PC-3 (cell line): ENCODE measurements around the gene UGGT1. TPM values are rescaled to one million over a fixed set of nuclear protein-coding genes. Genes with fewer than 3 reads are reported as not detected.

Source experiments
- ATAC-seq: fragments of 200-7000 bp; cut with Tn5 transposase; 2 replicates; pipeline ENCODE4 v1.9.1; 2020; ENCODE audit warnings: mild to moderate bottlenecking, moderate library complexity
- BruUV-seq: library from RNA; stranded (reverse); fragments of 400-500 nt; replicated peaks from 2 replicates; lab custom pipeline; 2021; lab: Mats Ljungman, UMichigan
- CTCF ChIA-PET: fragments of 300-600 bp; sonication (Branson Sonifier 250); formaldehyde crosslinking; loops from one replicate; lab custom pipeline; 2022; ENCODE audit warnings: antibody characterized with exemption; lab: Charles Lee
- POLR2A ChIA-PET: fragments of 300-600 bp; sonication (Branson Sonifier 250); formaldehyde crosslinking; loops from one replicate; lab custom pipeline; 2022; ENCODE audit warnings: antibody characterized with exemption; ENCODE audit not compliant: unreplicated experiment; lab: Charles Lee
- DNase-seq: peaks from one replicate; pipeline ENCODE4 v3.0.0-alpha.2; 2015
- H2AFZ ChIP-seq: fragments of 300-600 bp; sonication (generic); 2 replicates; pipeline ENCODE4 v1.6.0; 2016; ENCODE audit warnings: antibody characterized with exemption, low read length
- H3F3A ChIP-seq: fragments of 300-600 bp; sonication (generic); one replicate; pipeline ENCODE4 v1.6.0; 2017; ENCODE audit warnings: antibody characterized with exemption, low read length, control low read depth, mild to moderate bottlenecking; ENCODE audit not compliant: unreplicated experiment
- H3K27ac ChIP-seq: fragments of 300-600 bp; sonication (generic); 2 replicates; pipeline ENCODE4 v1.5.1; 2016; ENCODE audit warnings: mild to moderate bottlenecking, low read length
- H3K27me3 ChIP-seq: fragments of 300-600 bp; sonication (generic); 2 replicates; pipeline ENCODE4 v1.6.1; 2016; ENCODE audit warnings: low read length, mixed read lengths
- H3K36me3 ChIP-seq: fragments of 300-600 bp; sonication (generic); 2 replicates; pipeline ENCODE4 v1.6.1; 2016; ENCODE audit warnings: low read depth, mixed run types, low read length, mixed read lengths
- H3K4me1 ChIP-seq: fragments of 300-600 bp; sonication (generic); 2 replicates; pipeline ENCODE4 v1.5.1; 2016; ENCODE audit warnings: low read length; ENCODE audit not compliant: insufficient read depth
- H3K4me2 ChIP-seq: fragments of 300-600 bp; sonication (generic); 2 replicates; pipeline ENCODE4 v1.6.0; 2016; ENCODE audit warnings: low read length
- H3K4me3 ChIP-seq: fragments of 300-600 bp; sonication (generic); 2 replicates; pipeline ENCODE4 v1.5.1; 2016; ENCODE audit warnings: mild to moderate bottlenecking, low read length, mixed read lengths
- H3K79me2 ChIP-seq: fragments of 300-600 bp; sonication (generic); 2 replicates; pipeline ENCODE4 v1.6.1; 2017; ENCODE audit warnings: low read length, mixed read lengths
- H3K9ac ChIP-seq: fragments of 300-600 bp; sonication (generic); 2 replicates; pipeline ENCODE4 v1.6.0; 2016; ENCODE audit warnings: mild to moderate bottlenecking, low read length
- H3K9me2 ChIP-seq: fragments of 300-600 bp; sonication (generic); replicated peaks from 2 replicates; pipeline ENCODE4 v1.6.1; 2016; ENCODE audit warnings: mixed run types, low read length, mixed read lengths
- H3K9me3 ChIP-seq: fragments of 300-600 bp; sonication (generic); 2 replicates; pipeline ENCODE4 v1.6.1; 2016; ENCODE audit warnings: low read length, mixed read lengths
- H4K20me1 ChIP-seq: fragments of 300-600 bp; sonication (generic); 2 replicates; pipeline ENCODE4 v1.6.1; 2016; ENCODE audit warnings: low read length, mixed read lengths
- CTCF ChIP-seq: fragments of 300-600 bp; sonication (generic); conservative IDR thresholded peaks from 2 replicates; pipeline ENCODE4 v1.5.1; 2017; ENCODE audit warnings: antibody characterized with exemption, low read depth, mild to moderate bottlenecking, low read length
- EZH2 ChIP-seq: fragments of 300-600 bp; sonication (generic); IDR thresholded peaks from one replicate; pipeline ENCODE4 v1.6.1; 2017; ENCODE audit warnings: antibody characterized with exemption, mild to moderate bottlenecking, low read length; ENCODE audit not compliant: unreplicated experiment
- EZH2phosphoT487 ChIP-seq: fragments of 300-600 bp; sonication (generic); IDR thresholded peaks from 2 replicates; pipeline ENCODE4 v1.6.1; 2018; ENCODE audit warnings: mild to moderate bottlenecking, antibody characterized with exemption, low read length, borderline replicate concordance
- intact Hi-C: fragments of 100-400 bp; cut with micrococcal nuclease; formaldehyde crosslinking; loops from 2 replicates; pipeline ENCODE4 v1.9.0; 2023
- total RNA-seq: library from RNA; depleted of rRNA; stranded (reverse); fragments of >200 nt; gene quantifications from 2 replicates; pipeline ENCODE4 v1.2.3, GENCODE V29; 2014

Gene UGGT1
- total RNA-seq, 1 experiment from 2014 or later, result 59.9 TPM

- H3F3A ChIP-seq, result no peaks in the 10 kb centered on the region
- CTCF ChIA-PET, result interaction anchor here (0.7 kb wide), 1 partner anchor 466 kb away, joined by 3 read pairs; no protein-coding TSS in a partner anchor
- H3K36me3 ChIP-seq, result no peaks in the 10 kb centered on the region
- no peaks in the 10 kb centered on the region for H3K27me3 ChIP-seq
- H4K20me1 ChIP-seq, result no peaks in the 10 kb centered on the region
- H3K27ac ChIP-seq, result no peak overlapping the region
- ATAC-seq (no peak), DNase-seq (no peak)
- no peak overlapping the region for H2AFZ ChIP-seq
- TF ChIP-seq EZH2phosphoT487, result no peak
- TF ChIP-seq EZH2, result no peak
- TF ChIP-seq CTCF, result no peak
- no peak overlapping the region for H3K4me2 ChIP-seq
- no peak overlapping the region for H3K9ac ChIP-seq
- H3K4me1 ChIP-seq, result no peaks in the 10 kb centered on the region
- POLR2A ChIA-PET, result interaction anchor here (0.6 kb wide), 1 partner anchor 137 kb away, joined by 7 read pairs; no protein-coding TSS in a partner anchor
- BruUV-seq, result no TSS peak
- intact Hi-C loops, result no loop called here
- no peaks in the 10 kb centered on the region for H3K9me2 ChIP-seq
- H3K4me3 ChIP-seq, result no peak overlapping the region
- H3K9me3 ChIP-seq, result no peaks in the 10 kb centered on the region
- H3K79me2 ChIP-seq, result no peaks in the 10 kb centered on the region
Measured at GRCh38 chr2:128057334-128057733, 33.7 kb upstream of the UGGT1 start.

DNA sequence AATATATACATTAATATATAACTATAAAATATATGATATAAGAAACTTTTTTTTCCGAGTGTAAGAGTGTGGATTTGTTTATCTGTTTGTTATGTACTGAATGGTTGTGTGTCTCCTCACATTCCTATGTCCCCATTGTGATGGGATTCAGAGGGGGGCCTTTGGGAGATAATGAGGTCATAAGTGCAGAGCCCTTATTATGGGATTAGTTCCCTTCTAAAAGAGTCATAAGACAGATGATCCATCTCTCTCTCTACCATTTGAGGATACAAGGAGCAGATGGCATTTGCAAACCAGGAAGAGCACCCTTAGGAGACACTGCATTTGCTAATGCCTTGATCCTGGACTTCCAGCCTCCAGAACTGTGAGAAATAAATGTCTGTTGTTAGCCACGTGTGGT is 32.9 kb upstream of the UGGT1 start:
- H3F3A ChIP-seq, result no peaks in the 10 kb centered on the region
- H2AFZ ChIP-seq, result no peak overlapping the region
- no peak overlapping the region for H3K4me2 ChIP-seq
- DNase-seq (no peak), ATAC-seq (no peak)
- no peaks in the 10 kb centered on the region for H3K36me3 ChIP-seq
- H3K4me1 ChIP-seq, result no peaks in the 10 kb centered on the region
- no peaks in the 10 kb centered on the region for H3K79me2 ChIP-seq
- H3K4me3 ChIP-seq, result no peak overlapping the region
- H3K27me3 ChIP-seq, result no peaks in the 10 kb centered on the region
- H3K9me2 ChIP-seq, result no peaks in the 10 kb centered on the region
- H4K20me1 ChIP-seq, result no peaks in the 10 kb centered on the region
- CTCF ChIA-PET, result no interaction called here
- TF ChIP-seq EZH2phosphoT487 (no peak), CTCF (no peak), EZH2 (no peak)
- no TSS peak for BruUV-seq
- no peak overlapping the region for H3K9ac ChIP-seq
- H3K27ac ChIP-seq, result no peak overlapping the region
- no peaks in the 10 kb centered on the region for H3K9me3 ChIP-seq
- POLR2A ChIA-PET, result no interaction called here
- intact Hi-C loops, result no loop called here

DNA sequence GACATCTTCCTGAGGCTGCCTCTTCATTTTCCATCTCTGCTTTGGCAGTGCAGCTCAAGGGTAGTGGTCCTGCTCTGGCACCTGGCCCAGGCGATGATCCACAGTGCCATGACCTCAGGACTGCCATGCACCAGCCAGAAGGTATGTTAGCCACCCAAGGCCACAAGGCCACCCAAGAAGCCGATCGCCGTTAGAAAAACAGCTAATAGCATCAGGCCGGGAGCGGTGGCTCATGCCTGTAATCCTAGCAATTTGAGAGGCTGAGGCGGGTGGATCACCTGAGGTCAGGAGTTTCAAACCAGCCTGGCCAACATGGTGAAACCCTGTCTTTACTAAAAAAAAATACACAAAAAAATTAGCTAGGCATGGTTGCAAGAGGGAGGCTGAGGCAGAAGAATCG is 28.4 kb upstream of the UGGT1 start:
- Histone ChIP-seq H3K9me3 (no peaks in the 10 kb centered on the region), H3K79me2 (no peaks in the 10 kb centered on the region), H3F3A (no peaks in the 10 kb centered on the region), H3K9ac (no peak overlapping the region), H3K36me3 (no peaks in the 10 kb centered on the region), H3K4me2 (no peak overlapping the region), H3K4me1 (no peaks in the 10 kb centered on the region), H3K27me3 (no peaks in the 10 kb centered on the region), H2AFZ (no peak overlapping the region), H3K27ac (no peak overlapping the region), H3K4me3 (no peak overlapping the region), H3K9me2 (no peaks in the 10 kb centered on the region), H4K20me1 (no peaks in the 10 kb centered on the region)
- intact Hi-C loops, result loop anchor here (2.0 to 10.0 kb wide), 2 partner anchors 28 to 242 kb away; partner anchors contain the start of gene UGGT1
- TF ChIP-seq CTCF, result no peak
- TF ChIP-seq EZH2, result no peak
- no peak for TF ChIP-seq EZH2phosphoT487
- ChIA-PET POLR2A (no interaction called here), CTCF (no interaction called here)
- no TSS peak for BruUV-seq
- DNase-seq (no peak), ATAC-seq (no peak)
